Endothelial cell of umbilical vein (primary cell): ENCODE data around the gene ASGR2.

Experiments
- POLR2A ChIP-seq: IDR thresholded peaks from 2 replicates; pipeline ENCODE4 v1.6.1; 2012; ENCODE audit warnings: low read depth, mild to moderate bottlenecking, control low read depth, low read length
- TF ChIP-seq, protein P1 (sequence below): IDR thresholded peaks from 2 replicates; pipeline ENCODE4 v1.6.1; 2011; ENCODE audit not compliant: insufficient read depth, insufficient read length
- TF ChIP-seq, protein P2 (sequence below), 2 donors: IDR thresholded peaks; 1 replicate in 1 of 2; 2 replicates in 1 of 2; pipeline ENCODE4 v1.5.1; 2011; ENCODE audit warnings: low read length in 2 of 2, mild to moderate bottlenecking in 2 of 2, moderate library complexity in 2 of 2, control low read depth in 1 of 2, inconsistent platforms in 1 of 2, low read depth in 1 of 2; ENCODE audit not compliant: insufficient read depth in 1 of 2; ENCODE audit errors: extremely low read depth in 1 of 2

DNA sequence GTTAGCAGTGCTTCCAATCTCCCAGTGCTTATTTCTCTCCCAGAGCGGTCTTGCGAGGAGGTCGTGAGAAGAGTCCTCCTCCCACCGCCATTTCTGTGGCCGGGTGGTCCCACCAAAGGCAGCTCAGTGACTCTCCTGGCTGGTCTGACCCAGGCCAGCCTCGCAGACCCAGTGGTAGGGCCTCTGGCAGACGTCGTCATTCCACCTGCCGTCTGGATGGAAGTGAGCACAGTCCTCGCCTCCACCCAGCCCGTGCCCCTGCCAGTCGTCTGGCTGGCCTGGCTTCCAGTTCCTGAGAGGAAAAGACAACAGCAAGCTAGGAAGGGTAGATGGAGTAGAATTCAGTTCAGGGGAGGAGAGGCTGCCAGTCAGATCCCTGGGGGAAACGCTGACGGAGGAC lies 39.7 kb downstream of the ASGR2 start:
- TF ChIP-seq, protein P1, sequence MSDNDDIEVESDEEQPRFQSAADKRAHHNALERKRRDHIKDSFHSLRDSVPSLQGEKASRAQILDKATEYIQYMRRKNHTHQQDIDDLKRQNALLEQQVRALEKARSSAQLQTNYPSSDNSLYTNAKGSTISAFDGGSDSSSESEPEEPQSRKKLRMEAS: no peak
- TF ChIP-seq, protein P2, sequence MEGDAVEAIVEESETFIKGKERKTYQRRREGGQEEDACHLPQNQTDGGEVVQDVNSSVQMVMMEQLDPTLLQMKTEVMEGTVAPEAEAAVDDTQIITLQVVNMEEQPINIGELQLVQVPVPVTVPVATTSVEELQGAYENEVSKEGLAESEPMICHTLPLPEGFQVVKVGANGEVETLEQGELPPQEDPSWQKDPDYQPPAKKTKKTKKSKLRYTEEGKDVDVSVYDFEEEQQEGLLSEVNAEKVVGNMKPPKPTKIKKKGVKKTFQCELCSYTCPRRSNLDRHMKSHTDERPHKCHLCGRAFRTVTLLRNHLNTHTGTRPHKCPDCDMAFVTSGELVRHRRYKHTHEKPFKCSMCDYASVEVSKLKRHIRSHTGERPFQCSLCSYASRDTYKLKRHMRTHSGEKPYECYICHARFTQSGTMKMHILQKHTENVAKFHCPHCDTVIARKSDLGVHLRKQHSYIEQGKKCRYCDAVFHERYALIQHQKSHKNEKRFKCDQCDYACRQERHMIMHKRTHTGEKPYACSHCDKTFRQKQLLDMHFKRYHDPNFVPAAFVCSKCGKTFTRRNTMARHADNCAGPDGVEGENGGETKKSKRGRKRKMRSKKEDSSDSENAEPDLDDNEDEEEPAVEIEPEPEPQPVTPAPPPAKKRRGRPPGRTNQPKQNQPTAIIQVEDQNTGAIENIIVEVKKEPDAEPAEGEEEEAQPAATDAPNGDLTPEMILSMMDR (IDR thresholded peaks at IDR 0.05; ENCODE audit: extremely low read depth in 1 of 2, insufficient read depth in 1 of 2, low read depth in 1 of 2, low read length in 2 of 2): no peak
- no peak for TF ChIP-seq POLR2A
